DOHH2 (cell line): ENCODE results near the gene ABCF1.

Experiments
- CTCF ChIP-seq: fragments of 200-600 bp; sonication (generic); IDR thresholded peaks from one replicate; pipeline ENCODE4 v1.5.1; 2014; ENCODE audit warnings: antibody characterized with exemption, mild to moderate bottlenecking, low read depth, low read length; ENCODE audit not compliant: poor library complexity, severe bottlenecking
- EZH2phosphoT487 ChIP-seq: fragments of 200-600 bp; sonication (generic); IDR thresholded peaks from 2 replicates; pipeline ENCODE4 v1.6.1; 2017; ENCODE audit warnings: borderline replicate concordance, mild to moderate bottlenecking, antibody characterized with exemption, low read length, moderate library complexity, mixed read lengths

DNA sequence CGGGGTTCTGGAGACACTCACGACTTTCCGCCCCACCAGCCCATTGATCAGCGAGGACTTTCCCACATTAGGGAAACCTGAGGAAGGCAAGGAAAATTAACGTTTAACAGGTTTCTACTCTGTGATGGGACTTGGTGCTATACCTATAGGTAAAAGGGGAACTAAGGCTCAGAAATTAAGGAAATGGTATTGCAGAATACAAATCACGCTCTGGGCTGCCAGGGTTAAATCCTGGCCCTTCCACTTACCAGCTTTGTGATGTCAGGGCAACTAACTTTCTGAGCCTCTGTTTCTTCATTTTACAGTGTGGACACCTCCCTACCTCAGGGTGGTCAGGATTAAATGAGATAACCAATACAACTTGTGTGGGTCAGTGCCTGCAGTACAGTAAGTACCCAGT lies 23.8 kb upstream of the ABCF1 start:
- TF ChIP-seq CTCF (no peak), EZH2phosphoT487 (no peak)
